Stimulated activated naive CD8-positive, alpha-beta T cell treated with anti-CD3 and anti-CD28 coated beads, Interleukin-15, Interleukin-2, amounts not matched to agents 100 ng/mL and 50 ng/mL, for 24 hours (primary cell): Measurements from ENCODE around the gene CHRNG.

ENCODE experiments used
- H3K27ac Mint-ChIP-seq: one replicate; pipeline ENCODE4 v1.8.0; 2021; ENCODE audit warnings: mild to moderate bottlenecking, mixed read lengths
- H3K27me3 Mint-ChIP-seq: one replicate; pipeline ENCODE4 v1.8.0; 2021; ENCODE audit warnings: mixed read lengths
- H3K36me3 Mint-ChIP-seq: one replicate; pipeline ENCODE4 v1.8.0; 2021; ENCODE audit warnings: low read depth, mixed read lengths
- H3K4me1 Mint-ChIP-seq: one replicate; pipeline ENCODE4 v1.8.0; 2021; ENCODE audit warnings: low read depth, mixed read lengths
- H3K4me3 Mint-ChIP-seq: one replicate; pipeline ENCODE4 v1.8.0; 2021; ENCODE audit warnings: mild to moderate bottlenecking, mixed read lengths
- H3K9me3 Mint-ChIP-seq: one replicate; pipeline ENCODE4 v1.8.0; 2021; ENCODE audit warnings: mixed read lengths

CHRNG gene

GRCh38 chr2:232586943-232587505 lies 47.5 kb downstream of the CHRNG start:
- Mint-ChIP-seq H3K27me3 (no peaks in the 10 kb centered on the region), H3K4me3 (no peak overlapping the region)

GRCh38 chr2:232587512-232587911 lies 48.0 kb downstream of the CHRNG start:
- no peak overlapping the region for H3K4me3 Mint-ChIP-seq
- H3K27ac Mint-ChIP-seq, result no peak overlapping the region
- no peaks in the 10 kb centered on the region for H3K4me1 Mint-ChIP-seq
- peaks cover 22% of the 10 kb centered on the region for H3K36me3 Mint-ChIP-seq
- H3K27me3 Mint-ChIP-seq, result no peaks in the 10 kb centered on the region
- no peaks in the 10 kb centered on the region for H3K9me3 Mint-ChIP-seq

More at GRCh38 chr2:232586943-232587505, 47.5 kb downstream of the CHRNG start:
- no peaks in the 10 kb centered on the region for H3K9me3 Mint-ChIP-seq
- no peaks in the 10 kb centered on the region for H3K4me1 Mint-ChIP-seq
- peaks cover 27% of the 10 kb centered on the region for H3K36me3 Mint-ChIP-seq
- H3K27ac Mint-ChIP-seq, result no peak overlapping the region

GRCh38 chr2:232588031-232588430 lies 48.5 kb downstream of the CHRNG start:
- H3K27ac Mint-ChIP-seq, result no peak overlapping the region

GRCh38 chr2:232588680-232589585 lies 49.4 kb downstream of the CHRNG start:
- Mint-ChIP-seq H3K36me3 (peaks cover 8% of the 10 kb centered on the region), H3K27me3 (no peaks in the 10 kb centered on the region), H3K4me3 (no peak overlapping the region), H3K9me3 (no peaks in the 10 kb centered on the region), H3K4me1 (peaks cover 7% of the 10 kb centered on the region), H3K27ac (no peak overlapping the region)

More at GRCh38 chr2:232588031-232588430, 48.5 kb downstream of the CHRNG start:
- H3K9me3 Mint-ChIP-seq, result no peaks in the 10 kb centered on the region
- no peaks in the 10 kb centered on the region for H3K27me3 Mint-ChIP-seq
- H3K36me3 Mint-ChIP-seq, result peaks cover 17% of the 10 kb centered on the region
- H3K4me3 Mint-ChIP-seq, result no peak overlapping the region
- peaks cover 3% of the 10 kb centered on the region for H3K4me1 Mint-ChIP-seq

- Mint-ChIP-seq H3K9me3 (no peaks in the 10 kb centered on the region), H3K27ac (no peak overlapping the region), H3K4me1 (peaks cover 7% of the 10 kb centered on the region), H3K36me3 (no peaks in the 10 kb centered on the region), H3K27me3 (no peaks in the 10 kb centered on the region), H3K4me3 (no peak overlapping the region)
Observed at GRCh38 chr2:232592772-232593395, 53.4 kb downstream of the CHRNG start.

- Mint-ChIP-seq H3K27me3 (no peaks in the 10 kb centered on the region), H3K27ac (no peak overlapping the region), H3K4me3 (no peak overlapping the region), H3K36me3 (no peaks in the 10 kb centered on the region), H3K4me1 (peaks cover 7% of the 10 kb centered on the region), H3K9me3 (no peaks in the 10 kb centered on the region)
Observed at GRCh38 chr2:232593982-232594381, 54.5 kb downstream of the CHRNG start.
